CD4-positive, alpha-beta memory T cell (primary cell): Measurements from ENCODE around the gene PPP1R1B. TPM values are rescaled to one million over a fixed set of nuclear protein-coding genes. Genes with fewer than 3 reads are reported as not detected.
A peak's percentile ranks its signal among the peaks of the same experiment; 100 is the strongest.

ENCODE experiments used
- CTCF ChIA-PET: fragments of 350-600 bp; sonication (Branson Sonifier 250); formaldehyde crosslinking; loops from one replicate; lab custom pipeline; 2021; ENCODE audit warnings: inconsistent platforms; ENCODE audit not compliant: partially characterized antibody; lab: Charles Lee
- POLR2A ChIA-PET: fragments of 350-600 bp; sonication (Branson Sonifier 250); formaldehyde crosslinking; loops from one replicate; lab custom pipeline; 2021; ENCODE audit not compliant: partially characterized antibody; lab: Charles Lee
- DNase-seq, 5 donors: peaks; one replicate each; pipeline versions ENCODE4 v3.0.0 to v3.0.0-alpha.2; 2020 to 2022; ENCODE audit warnings: mixed read lengths in 1 of 5
- H3K27ac ChIP-seq: one replicate; pipeline ENCODE4 v1.7.0; 2013; ENCODE audit warnings: low read depth, low read length
- H3K27me3 ChIP-seq: 2 replicates; pipeline ENCODE4 v1.7.0; 2013; ENCODE audit warnings: mild to moderate bottlenecking, low read length, moderate library complexity; ENCODE audit not compliant: insufficient read depth
- H3K36me3 ChIP-seq: 2 replicates; pipeline ENCODE4 v1.7.0; 2013; ENCODE audit warnings: mild to moderate bottlenecking, low read length, moderate library complexity; ENCODE audit not compliant: insufficient read depth
- H3K4me1 ChIP-seq: 2 replicates; pipeline ENCODE4 v1.7.0; 2013; ENCODE audit warnings: mild to moderate bottlenecking, low read length, moderate library complexity; ENCODE audit not compliant: insufficient read depth
- H3K4me3 ChIP-seq, 2 donors: one replicate each; pipeline ENCODE4 v1.7.0; 2013; ENCODE audit warnings: low read length in 2 of 2, mild to moderate bottlenecking in 1 of 2
- H3K9me3 ChIP-seq, 2 donors: one replicate each; pipeline ENCODE4 v1.7.0; 2013; ENCODE audit warnings: low read length in 2 of 2, control low read depth in 1 of 2; ENCODE audit not compliant: control insufficient read depth in 1 of 2
- H3K27ac Mint-ChIP-seq, 7 donors: one replicate each; pipeline ENCODE4 v1.8.0; 2020 to 2021; ENCODE audit warnings: mixed read lengths in 7 of 7, mild to moderate bottlenecking in 6 of 7, inconsistent platforms in 3 of 7, moderate library complexity in 3 of 7
- H3K27me3 Mint-ChIP-seq, 2 donors: one replicate each; pipeline ENCODE4 v1.8.0; 2020 to 2021; ENCODE audit warnings: mixed read lengths in 2 of 2
- H3K36me3 Mint-ChIP-seq, 2 donors: one replicate each; pipeline ENCODE4 v1.8.0; 2020 to 2021; ENCODE audit warnings: mixed read lengths in 2 of 2, inconsistent platforms in 1 of 2, mild to moderate bottlenecking in 1 of 2
- H3K4me1 Mint-ChIP-seq, 4 donors: one replicate each; pipeline ENCODE4 v1.8.0; 2020 to 2021; ENCODE audit warnings: mixed read lengths in 4 of 4, mild to moderate bottlenecking in 1 of 4
- H3K4me3 Mint-ChIP-seq, 8 donors: one replicate each; pipeline ENCODE4 v1.8.0; 2020 to 2021; ENCODE audit warnings: mixed read lengths in 8 of 8, mild to moderate bottlenecking in 7 of 8, moderate library complexity in 6 of 8, inconsistent platforms in 3 of 8
- H3K9me3 Mint-ChIP-seq, 8 donors: one replicate each; pipeline ENCODE4 v1.8.0; 2020 to 2021; ENCODE audit warnings: mixed read lengths in 8 of 8, mild to moderate bottlenecking in 5 of 8, inconsistent platforms in 3 of 8, moderate library complexity in 1 of 8
- intact Hi-C: fragments of 100-400 bp; cut with micrococcal nuclease; formaldehyde crosslinking; loops from one replicate; pipeline ENCODE4 v1.15.1; 2023
- polyA plus RNA-seq, 2 donors: library from polyadenylated mRNA; unstranded; fragments of 300-500 nt; fragmentation: Illumina TruSeq; gene quantifications; one replicate each; pipeline ENCODE4 v1.2.3, GENCODE V29; 2021
- total RNA-seq, 2 experiments: library from RNA; stranded (reverse); gene quantifications; one replicate each; pipeline ENCODE4 v1.2.3, GENCODE V29; 2021

The PPP1R1B gene
- total and polyA plus RNA-seq, 4 experiments from 2014 or later, result not detected

GRCh38 chr17:39600288-39600996, 26.3 kb upstream of the PPP1R1B start:
- Histone ChIP-seq H3K36me3 (no peaks in the 10 kb centered on the region), H3K27ac (no peak overlapping the region), H3K4me1 (peaks cover 50% of the 10 kb centered on the region), H3K4me3 (no peak overlapping the region), H3K27me3 (peaks cover 75% of the 10 kb centered on the region), H3K9me3 (no peaks in the 10 kb centered on the region)
- peaks cover 0 to 2% (median 0%) of the 10 kb centered on the region in 8 donors for H3K9me3 Mint-ChIP-seq
- POLR2A ChIA-PET, result interaction anchor here (0.7 kb wide), 1 partner anchor 10 kb away, joined by 3 read pairs; no protein-coding TSS in a partner anchor
- CTCF ChIA-PET, result interaction anchor here (2.6 kb wide), 1 partner anchor 21 kb away, joined by 9 read pairs; no protein-coding TSS in a partner anchor
- intact Hi-C loops, result no loop called here
- DNase-seq, result no peak
- H3K36me3 Mint-ChIP-seq, result no peaks in the 10 kb centered on the region
- H3K27ac Mint-ChIP-seq, result peak overlapping the region in 1 of 7 donors; percentile 9
- peaks cover 17 to 70% (median 28%) of the 10 kb centered on the region in 4 donors for H3K4me1 Mint-ChIP-seq
- H3K27me3 Mint-ChIP-seq, result peaks cover 69 to 72% of the 10 kb centered on the region in 2 donors
- H3K4me3 Mint-ChIP-seq, result peak overlapping the region in 1 of 8 donors; percentile 6

- no peak for DNase-seq
- H3K27ac ChIP-seq, result no peak overlapping the region
- Mint-ChIP-seq H3K4me1 (peaks cover 15 to 68% (median 31%) of the 10 kb centered on the region in 4 donors), H3K27me3 (peaks cover 65 to 66% of the 10 kb centered on the region in 2 donors), H3K36me3 (no peaks in the 10 kb centered on the region), H3K9me3 (peaks cover 0 to 2% (median 0%) of the 10 kb centered on the region in 8 donors), H3K27ac (peak overlapping the region in 1 of 7 donors; percentile 8), H3K4me3 (no peak overlapping the region)
- intact Hi-C loops, result no loop called here
- peaks cover 55% of the 10 kb centered on the region for H3K4me1 ChIP-seq
- ChIA-PET POLR2A (interaction anchor here (0.7 kb wide), 1 partner anchor 11 kb away, joined by 3 read pairs; no protein-coding TSS in a partner anchor), CTCF (interaction anchor here (2.6 kb wide), 1 partner anchor 20 kb away, joined by 9 read pairs; no protein-coding TSS in a partner anchor)
- H3K36me3 ChIP-seq, result no peaks in the 10 kb centered on the region
- H3K27me3 ChIP-seq, result peaks cover 78% of the 10 kb centered on the region
- H3K9me3 ChIP-seq, result no peaks in the 10 kb centered on the region
- no peak overlapping the region for H3K4me3 ChIP-seq
Observed at GRCh38 chr17:39600997-39601597, 25.7 kb upstream of the PPP1R1B start.

- no peak for DNase-seq
- Mint-ChIP-seq H3K36me3 (no peaks in the 10 kb centered on the region), H3K27ac (peak overlapping the region in 1 of 7 donors; percentile 45), H3K9me3 (peaks cover 0 to 2% (median 0%) of the 10 kb centered on the region in 8 donors), H3K4me1 (peaks cover 13 to 62% (median 33%) of the 10 kb centered on the region in 4 donors), H3K27me3 (peaks cover 61% of the 10 kb centered on the region in 2 donors), H3K4me3 (peak overlapping the region in 1 of 8 donors; percentile 25)
- Histone ChIP-seq H3K27me3 (peaks cover 74% of the 10 kb centered on the region), H3K27ac (no peak overlapping the region), H3K4me3 (no peak overlapping the region), H3K4me1 (peaks cover 61% of the 10 kb centered on the region), H3K36me3 (no peaks in the 10 kb centered on the region), H3K9me3 (no peaks in the 10 kb centered on the region)
- POLR2A ChIA-PET, result no interaction called here
- intact Hi-C loops, result no loop called here
- CTCF ChIA-PET, result no interaction called here
Observed at GRCh38 chr17:39601758-39602532, 24.8 kb upstream of the PPP1R1B start.

GRCh38 chr17:39602533-39603303, 24.0 kb upstream of the PPP1R1B start:
- CTCF ChIA-PET, result no interaction called here
- intact Hi-C loops, result no loop called here
- H3K36me3 Mint-ChIP-seq, result no peaks in the 10 kb centered on the region
- no peak overlapping the region for H3K27ac ChIP-seq
- H3K27me3 Mint-ChIP-seq, result peaks cover 59 to 61% of the 10 kb centered on the region in 2 donors
- no peak overlapping the region for H3K4me3 ChIP-seq
- no peaks in the 10 kb centered on the region for H3K36me3 ChIP-seq
- peaks cover 76% of the 10 kb centered on the region for H3K27me3 ChIP-seq
- no peak for DNase-seq
- peak overlapping the region in 2 of 7 donors; percentile 43 to 45 for H3K27ac Mint-ChIP-seq
- H3K4me1 ChIP-seq, result peaks cover 62% of the 10 kb centered on the region
- no peaks in the 10 kb centered on the region for H3K9me3 ChIP-seq
- peak overlapping the region in 1 of 8 donors; percentile 39 for H3K4me3 Mint-ChIP-seq
- peaks cover 9 to 61% (median 32%) of the 10 kb centered on the region in 4 donors for H3K4me1 Mint-ChIP-seq
- POLR2A ChIA-PET, result no interaction called here
- H3K9me3 Mint-ChIP-seq, result peaks cover 0 to 2% (median 0%) of the 10 kb centered on the region in 8 donors

- peaks cover 70% of the 10 kb centered on the region for H3K27me3 ChIP-seq
- no peak overlapping the region for H3K27ac ChIP-seq
- no peaks in the 10 kb centered on the region for H3K36me3 Mint-ChIP-seq
- no peak for DNase-seq
- ChIA-PET CTCF (no interaction called here), POLR2A (no interaction called here)
- peak overlapping the region in 2 of 7 donors; percentile 11 to 67 for H3K27ac Mint-ChIP-seq
- no peak overlapping the region for H3K4me3 ChIP-seq
- H3K9me3 Mint-ChIP-seq, result peaks cover 0 to 2% (median 0%) of the 10 kb centered on the region in 8 donors
- peaks cover 6 to 54% (median 25%) of the 10 kb centered on the region in 4 donors for H3K4me1 Mint-ChIP-seq
- intact Hi-C loops, result no loop called here
- peak overlapping the region in 6 of 8 donors; percentile 8 to 60 (median 41) for H3K4me3 Mint-ChIP-seq
- H3K27me3 Mint-ChIP-seq, result peaks cover 54 to 55% of the 10 kb centered on the region in 2 donors
- no peaks in the 10 kb centered on the region for H3K9me3 ChIP-seq
- peaks cover 54% of the 10 kb centered on the region for H3K4me1 ChIP-seq
- no peaks in the 10 kb centered on the region for H3K36me3 ChIP-seq
Observed at GRCh38 chr17:39603304-39604016, 23.3 kb upstream of the PPP1R1B start.

GRCh38 chr17:39604911-39605491, 21.8 kb upstream of the PPP1R1B start:
- peaks cover 0 to 2% (median 0%) of the 10 kb centered on the region in 8 donors for H3K9me3 Mint-ChIP-seq
- H3K36me3 Mint-ChIP-seq, result no peaks in the 10 kb centered on the region
- Histone ChIP-seq H3K27me3 (peaks cover 69% of the 10 kb centered on the region), H3K4me3 (no peak overlapping the region), H3K4me1 (peaks cover 39% of the 10 kb centered on the region), H3K36me3 (no peaks in the 10 kb centered on the region), H3K27ac (no peak overlapping the region), H3K9me3 (no peaks in the 10 kb centered on the region)
- ChIA-PET CTCF (no interaction called here), POLR2A (no interaction called here)
- H3K27me3 Mint-ChIP-seq, result peaks cover 54 to 56% of the 10 kb centered on the region in 2 donors
- peaks cover 6 to 51% (median 19%) of the 10 kb centered on the region in 4 donors for H3K4me1 Mint-ChIP-seq
- peak overlapping the region in 2 of 7 donors; percentile 36 to 53 for H3K27ac Mint-ChIP-seq
- peak overlapping the region in 5 of 8 donors; percentile 32 to 80 (median 62) for H3K4me3 Mint-ChIP-seq
- intact Hi-C loops, result no loop called here
- no peak for DNase-seq
